CD4-positive, alpha-beta T cell treated with Interleukin-17A for 1 hour (primary cell): ENCODE measurements around the gene ARHGEF3.
"Not testable (repeated sequence)": the region's sequence is repeated elsewhere in the genome, so short reads cannot be mapped to it uniquely, and the experiment has no call there.

Source experiments
- DNase-seq: peaks from one replicate; pipeline ENCODE4 v3.0.0-alpha.2; 2020

The ARHGEF3 gene

DNA sequence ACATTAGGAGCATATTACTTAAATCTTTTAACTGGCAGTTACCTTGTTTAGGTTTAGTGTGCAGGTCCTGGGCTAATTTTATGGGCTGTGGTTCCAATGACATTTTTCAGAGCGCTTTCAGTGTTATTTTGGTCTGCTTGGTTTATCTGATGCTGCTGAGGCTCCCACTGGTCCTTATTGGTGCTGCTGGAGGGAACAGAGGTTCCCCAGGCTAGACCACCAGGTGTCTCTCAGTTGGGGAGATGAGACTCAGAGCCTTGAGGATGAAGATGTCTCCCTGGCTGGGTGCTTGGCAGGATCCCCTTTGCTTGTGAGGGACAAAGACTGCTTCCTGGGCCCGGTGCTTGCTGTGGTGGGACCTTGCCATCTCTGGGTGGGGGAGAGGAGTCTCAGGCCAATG, 90.4 kb downstream of the ARHGEF3 start:
- no peak for DNase-seq

DNA sequence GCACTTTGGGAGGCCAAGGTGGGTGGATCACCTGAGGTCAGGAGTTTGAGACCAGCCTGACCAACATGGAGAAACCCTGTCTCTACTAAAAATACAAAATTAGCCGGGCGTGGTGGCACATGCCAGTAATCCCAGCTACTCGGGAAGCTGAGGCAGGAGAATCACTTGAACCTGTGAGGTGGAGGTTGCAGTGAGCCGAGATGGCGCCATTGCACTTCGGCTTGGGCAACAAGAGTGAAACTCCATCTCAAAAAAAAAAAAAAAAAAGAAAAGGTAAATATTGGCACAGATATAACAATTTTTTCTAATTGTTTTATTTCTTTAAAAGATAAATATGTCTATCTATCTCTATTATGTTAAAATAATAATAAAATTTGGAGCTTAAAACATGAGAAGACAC, 94.3 kb downstream of the ARHGEF3 start:
- DNase-seq, result peak; percentile 44

DNA sequence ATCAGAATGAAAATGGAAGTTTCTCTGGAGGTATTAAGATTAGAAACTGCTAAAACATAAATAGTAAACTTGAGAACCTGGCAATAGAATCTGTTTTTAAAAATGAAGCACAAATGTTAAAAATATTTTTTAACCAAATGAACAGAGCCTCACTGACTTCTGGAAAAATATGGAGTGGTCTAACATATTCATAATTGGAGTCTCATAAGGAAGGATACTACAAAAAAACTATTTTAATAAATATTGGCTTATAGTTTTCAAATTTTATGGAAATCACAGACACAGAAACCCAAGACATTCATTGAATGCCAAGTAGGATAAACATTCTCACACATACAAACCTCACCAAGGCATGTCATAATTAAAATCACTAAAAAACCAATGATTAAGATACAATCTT, 95.1 kb downstream of the ARHGEF3 start:
- no peak for DNase-seq

DNA sequence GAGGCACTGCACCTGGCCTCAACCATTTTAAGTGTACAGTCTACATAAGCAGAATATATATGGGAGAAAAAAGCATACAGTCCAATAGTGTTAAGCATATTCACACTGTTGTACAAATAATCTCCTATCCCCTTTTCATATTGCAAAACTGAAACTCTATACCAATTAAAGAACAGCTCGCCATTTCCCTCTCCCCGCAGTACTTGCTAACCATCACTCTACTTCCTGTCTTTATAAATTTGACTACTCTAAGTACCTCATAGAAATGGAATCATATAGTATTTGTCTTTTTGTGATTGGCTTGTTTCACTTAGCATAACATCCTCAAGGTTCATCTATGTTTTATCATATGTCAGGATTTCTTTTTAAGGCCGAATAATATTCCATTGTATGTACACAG, 97.0 kb downstream of the ARHGEF3 start:
- no peak for DNase-seq

DNA sequence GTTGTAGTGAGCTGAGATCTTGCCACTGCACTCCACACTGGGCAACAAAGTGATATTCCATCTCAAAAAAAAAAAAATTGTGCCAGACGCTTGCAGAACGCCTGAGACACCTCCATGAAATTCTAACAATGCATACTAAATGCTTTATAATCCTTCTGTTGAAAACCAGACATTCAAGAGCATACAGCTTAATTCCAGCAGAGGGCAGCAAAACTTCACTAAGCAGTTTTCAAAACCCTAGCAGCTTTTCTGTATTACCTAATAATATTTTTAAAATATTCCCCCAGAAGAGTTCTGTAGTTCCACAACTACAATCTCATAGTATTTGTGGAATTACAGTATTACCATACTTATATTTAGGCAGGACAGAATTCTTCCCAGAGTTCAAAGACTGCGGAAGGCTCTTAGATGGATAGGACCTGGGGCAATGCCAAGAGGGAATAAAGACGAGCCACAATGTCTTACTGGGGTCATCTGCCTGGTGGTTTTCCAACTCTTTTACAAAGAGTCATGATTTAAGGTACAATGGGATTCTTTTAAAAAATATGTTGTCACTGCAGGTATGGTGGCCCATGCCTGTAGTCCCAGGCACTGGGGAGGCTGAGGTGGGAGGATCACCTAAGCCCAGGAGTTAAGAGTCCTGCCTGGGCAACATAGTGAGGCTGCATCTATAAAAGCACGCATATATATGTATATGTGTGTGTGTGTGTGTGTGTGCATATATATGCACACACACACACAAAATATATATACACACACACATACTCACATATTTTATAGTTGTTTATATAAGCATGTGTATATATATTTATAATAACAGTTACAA, 99.0 kb downstream of the ARHGEF3 start:
- peak; percentile 83 for DNase-seq

DNA sequence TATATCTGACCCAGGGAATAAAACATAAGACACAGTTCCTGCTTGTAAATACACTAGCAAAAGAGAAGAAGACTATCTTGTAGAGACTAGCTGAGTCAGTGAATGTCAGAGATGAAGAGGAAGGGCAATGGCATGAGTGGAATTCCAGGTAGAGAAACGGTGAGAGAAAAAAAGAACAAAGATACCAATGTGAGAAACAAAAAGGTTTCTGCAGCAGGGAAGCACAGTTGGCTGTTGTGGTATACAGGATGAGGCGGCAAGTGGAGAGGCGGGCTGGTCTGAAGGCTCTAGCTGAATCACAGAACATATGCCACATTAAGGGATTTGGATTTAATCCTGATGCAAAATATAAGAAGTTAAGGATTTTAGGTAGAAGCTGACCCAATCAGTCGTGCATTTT, 101.6 kb downstream of the ARHGEF3 start:
- DNase-seq, result no peak

DNA sequence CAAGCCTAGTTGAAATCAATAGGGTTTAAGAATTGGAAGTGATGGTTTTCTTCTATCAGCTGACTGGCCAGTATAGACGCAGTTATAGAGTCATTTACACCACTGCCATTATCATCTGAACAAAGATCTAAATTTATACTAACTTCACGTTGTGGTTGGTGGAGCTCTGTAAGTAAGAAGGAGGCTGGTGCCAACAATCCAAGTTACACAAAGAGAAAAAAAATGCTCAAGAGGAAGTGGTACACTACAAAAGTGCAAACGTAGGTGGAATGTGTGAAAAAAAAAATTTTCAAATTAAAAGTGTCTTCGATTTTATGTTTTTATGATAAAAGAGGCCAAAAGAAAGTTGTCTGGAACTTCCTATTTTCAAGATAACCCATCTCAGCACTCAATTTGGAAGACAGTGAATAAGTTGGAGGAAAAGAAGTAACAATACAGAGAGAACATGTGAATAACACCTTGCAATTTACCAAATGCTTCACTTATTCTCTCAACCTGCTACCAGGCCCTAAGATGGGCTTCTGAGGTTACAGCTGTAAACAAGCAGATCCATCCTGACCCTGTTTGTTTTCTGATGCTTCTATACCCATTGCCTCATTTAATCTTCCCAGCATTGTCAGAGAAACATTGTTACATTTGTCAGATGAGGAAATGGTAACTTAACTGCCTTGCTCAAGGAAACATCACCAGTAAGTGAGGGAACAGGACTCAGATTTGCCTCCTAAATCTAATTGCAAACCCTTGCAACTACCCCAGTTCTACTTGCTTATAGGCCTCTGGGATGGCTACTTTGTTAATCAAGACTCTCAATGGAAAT, 106.7 kb downstream of the ARHGEF3 start:
- DNase-seq, result peak; percentile 59

DNA sequence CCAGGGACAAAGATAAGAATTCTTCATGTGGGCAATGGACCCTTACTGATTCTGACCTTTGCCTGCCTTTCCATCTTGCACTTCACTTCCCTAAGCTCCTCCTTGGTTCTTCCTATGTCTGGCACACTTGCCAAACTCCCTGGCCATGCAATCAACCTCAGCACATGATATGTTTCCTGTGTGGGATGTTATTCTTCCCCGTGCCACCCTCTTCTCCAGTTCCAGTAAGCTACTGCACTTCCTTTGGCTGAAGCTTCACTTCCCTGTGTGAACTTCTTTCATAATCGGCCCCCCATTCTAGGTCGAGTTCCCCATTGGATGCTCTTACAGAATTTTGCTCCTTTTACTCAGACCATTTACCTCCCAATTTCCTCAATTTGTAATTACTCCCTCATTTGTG, 108.0 kb downstream of the ARHGEF3 start:
- DNase-seq, result peak; percentile 21

DNA sequence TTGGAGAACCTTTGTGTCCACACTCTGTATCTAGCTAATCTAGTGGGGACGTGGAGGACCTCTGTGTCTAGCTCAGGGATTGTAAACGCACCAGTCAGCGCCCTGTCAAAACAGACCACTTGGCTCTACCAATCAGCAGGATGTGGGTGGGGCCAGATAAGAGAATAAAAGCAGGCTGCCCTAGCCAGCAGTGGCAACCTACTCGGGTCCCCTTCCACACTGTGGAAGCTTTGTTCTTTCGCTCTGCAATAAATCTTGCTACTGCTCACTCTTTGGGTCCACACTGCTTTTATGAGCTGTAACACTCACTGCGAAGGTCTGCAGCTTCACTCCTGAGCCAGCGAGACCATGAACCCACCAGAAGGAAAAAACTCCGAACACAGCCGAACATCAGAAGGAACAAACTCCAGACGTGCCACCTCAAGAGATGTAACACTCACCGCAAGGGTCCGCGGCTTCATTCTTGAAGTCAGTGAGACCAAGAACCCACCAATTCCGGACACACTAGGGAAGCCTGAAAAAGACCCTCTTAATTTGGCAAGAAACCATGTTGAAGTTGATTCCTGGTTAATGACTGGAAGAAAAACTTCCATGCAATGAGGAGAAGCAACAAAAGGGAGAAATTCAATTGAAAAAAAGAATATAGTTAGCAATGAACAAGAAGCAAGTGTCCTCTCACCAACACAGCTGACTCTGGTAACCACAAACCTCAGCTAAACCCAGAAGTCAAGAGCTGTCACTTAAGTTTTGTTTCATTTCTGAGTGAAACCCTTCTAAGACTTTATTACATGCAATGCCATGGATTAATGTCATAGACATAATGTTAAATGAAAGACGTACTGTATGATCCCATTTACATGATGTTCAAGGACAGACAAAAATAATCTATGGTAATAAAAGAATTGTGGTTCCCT, 109.0 kb downstream of the ARHGEF3 start:
- DNase-seq, result peak; percentile 71

DNA sequence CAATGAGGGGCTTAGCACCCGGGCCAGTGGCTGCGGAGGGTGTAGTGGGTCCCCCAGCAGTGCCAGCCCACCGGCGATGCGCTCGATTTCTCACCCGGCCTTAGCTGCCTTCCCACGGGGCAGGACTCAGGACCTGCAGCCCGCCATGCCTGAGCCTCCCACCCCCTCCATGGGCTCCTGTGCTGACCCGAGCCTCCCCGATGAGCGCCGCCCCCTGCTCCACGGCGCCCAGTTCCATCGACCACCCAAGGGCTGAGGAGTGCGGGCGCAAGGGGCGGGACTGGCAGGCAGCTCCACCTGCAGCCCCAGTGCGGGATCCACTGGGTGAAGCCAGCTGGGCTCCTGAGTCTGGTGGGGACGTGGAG, 109.8 kb downstream of the ARHGEF3 start:
- not testable (repeated sequence) for DNase-seq

DNA sequence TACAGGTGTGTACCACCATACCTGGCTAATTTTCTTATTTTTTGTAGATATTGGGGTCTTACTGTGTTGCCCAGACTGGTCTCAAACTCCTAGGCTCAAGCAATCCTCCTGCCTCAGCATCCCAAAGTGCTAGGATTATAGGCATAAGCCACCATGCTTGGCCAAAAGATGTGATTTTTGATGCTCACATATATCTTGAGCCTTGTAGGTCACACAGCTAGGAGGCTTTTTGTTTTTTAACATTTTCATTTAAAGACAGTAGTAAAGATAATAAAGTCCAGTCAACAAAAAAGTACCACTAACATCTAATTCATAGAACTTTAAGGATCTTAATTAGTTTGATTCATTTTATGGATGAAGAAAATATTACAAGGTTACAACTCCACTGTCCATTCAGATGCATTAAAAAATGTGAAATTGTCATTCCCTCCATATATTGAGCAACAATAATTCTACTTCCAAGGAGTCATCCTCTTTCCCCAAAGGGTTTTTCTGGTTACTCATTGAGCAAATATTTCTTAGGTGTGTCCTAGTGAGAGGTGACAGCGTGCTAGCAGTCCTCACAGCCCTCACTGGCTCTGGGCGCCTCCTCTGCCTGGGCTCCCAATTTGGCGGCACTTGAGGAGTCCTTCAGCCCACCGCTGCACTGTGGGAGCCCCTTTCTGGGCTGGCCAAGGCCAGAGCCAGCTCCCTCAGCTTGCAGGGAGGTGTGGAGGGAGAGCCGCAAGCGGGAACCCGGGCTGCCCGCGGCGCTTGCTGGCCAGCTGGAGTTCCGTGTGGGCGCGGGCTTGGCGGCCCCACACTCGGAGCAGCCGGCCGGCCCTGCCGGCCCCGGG, 110.4 kb downstream of the ARHGEF3 start:
- DNase-seq, result no peak

DNA sequence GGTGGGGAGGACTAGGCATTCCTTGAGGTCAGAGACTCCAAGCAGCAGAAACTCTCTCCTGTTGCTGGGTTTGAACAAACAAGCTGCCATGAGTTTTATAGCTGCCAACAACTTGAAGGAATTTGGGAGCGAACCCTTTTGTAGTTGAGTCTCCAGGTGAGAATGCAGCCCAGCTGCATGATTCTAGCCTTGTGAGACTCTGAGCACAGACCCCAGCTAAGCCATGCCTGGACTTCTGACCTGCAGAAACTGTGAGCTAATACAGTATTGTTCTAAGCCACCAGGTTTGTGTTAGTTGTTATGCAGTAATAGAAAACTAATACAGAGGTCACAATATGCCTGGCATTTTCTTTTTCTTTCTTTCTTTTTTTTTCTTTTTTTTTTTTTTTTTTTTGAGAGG, 112.4 kb downstream of the ARHGEF3 start:
- DNase-seq, result no peak

DNA sequence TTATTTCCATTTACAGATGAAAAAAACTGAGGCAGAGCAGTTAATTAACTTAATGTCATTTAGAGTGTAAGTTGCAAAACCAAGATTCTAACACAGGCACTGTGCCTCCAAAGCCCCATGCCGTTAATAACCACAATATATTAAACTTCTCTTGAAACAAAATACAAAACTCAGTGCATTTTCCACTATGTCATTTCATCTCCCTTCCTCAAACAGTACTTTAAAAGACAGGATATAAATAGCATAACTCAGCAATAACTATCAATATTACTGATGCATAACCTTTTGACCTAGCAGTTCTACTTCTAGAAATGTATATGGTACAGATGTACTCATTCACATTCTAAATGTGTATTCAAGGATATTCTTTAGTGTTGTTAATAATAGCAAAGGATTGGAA, 113.6 kb downstream of the ARHGEF3 start:
- no peak for DNase-seq

DNA sequence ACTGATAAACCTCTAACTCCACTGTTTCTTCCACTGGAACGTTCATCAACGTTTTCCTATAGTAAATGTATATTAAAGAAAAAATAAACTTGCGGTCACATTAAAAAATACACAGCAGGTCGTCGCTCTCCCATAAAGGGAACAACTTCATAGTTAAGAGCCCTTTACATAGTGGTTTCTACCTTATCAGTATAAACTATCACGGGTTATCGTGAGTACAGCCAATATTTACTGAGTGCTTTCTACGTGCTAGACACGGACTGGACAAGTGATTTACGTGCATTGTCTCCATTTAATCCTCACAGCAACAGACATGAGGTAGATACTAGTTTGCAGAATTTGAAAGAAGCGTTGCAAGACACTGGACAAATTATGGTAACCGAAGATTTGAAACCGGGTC, 117.7 kb downstream of the ARHGEF3 start:
- no peak for DNase-seq

DNA sequence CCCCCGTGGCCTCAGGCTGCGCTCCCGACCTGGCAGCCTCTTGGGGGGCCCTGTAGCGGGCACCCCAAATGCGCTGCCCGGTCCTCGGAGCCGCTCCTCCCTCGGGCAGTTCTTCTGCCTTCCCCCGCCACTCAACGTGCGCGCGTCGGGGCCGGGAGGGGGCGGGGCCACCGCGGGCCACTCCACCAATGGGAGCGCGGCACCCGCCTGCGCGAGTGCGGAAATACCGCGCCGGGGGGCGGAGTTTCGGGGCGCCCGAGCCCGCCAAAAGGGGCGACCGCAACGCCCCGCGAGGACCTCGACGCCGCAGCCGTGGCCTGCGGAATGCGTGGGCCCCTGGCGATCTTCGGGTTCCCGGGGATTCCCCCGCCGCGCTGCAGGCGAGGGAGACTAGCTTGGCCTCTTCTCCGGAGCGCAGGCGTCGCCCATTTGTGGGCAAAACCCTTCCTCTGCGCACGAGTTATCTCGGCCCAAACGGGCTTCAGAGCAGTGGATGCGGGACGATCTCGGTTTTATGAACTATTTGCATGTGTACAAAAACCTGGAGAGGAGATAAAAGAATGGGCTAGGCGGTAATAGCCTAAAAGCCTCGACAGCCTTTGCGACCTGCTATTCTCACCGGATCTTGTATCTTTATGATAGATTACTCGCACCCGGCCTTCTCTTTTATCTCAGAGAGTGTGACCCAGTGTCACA, 118.5 kb downstream of the ARHGEF3 start, which contains the start of gene TASOR:
Gene TASOR (minus strand): TSS at position 144 of the 696 bp plus-strand sequence. CDS start 259 bp downstream, outside the sequence.
- DNase-seq, result peak; percentile 90

DNA sequence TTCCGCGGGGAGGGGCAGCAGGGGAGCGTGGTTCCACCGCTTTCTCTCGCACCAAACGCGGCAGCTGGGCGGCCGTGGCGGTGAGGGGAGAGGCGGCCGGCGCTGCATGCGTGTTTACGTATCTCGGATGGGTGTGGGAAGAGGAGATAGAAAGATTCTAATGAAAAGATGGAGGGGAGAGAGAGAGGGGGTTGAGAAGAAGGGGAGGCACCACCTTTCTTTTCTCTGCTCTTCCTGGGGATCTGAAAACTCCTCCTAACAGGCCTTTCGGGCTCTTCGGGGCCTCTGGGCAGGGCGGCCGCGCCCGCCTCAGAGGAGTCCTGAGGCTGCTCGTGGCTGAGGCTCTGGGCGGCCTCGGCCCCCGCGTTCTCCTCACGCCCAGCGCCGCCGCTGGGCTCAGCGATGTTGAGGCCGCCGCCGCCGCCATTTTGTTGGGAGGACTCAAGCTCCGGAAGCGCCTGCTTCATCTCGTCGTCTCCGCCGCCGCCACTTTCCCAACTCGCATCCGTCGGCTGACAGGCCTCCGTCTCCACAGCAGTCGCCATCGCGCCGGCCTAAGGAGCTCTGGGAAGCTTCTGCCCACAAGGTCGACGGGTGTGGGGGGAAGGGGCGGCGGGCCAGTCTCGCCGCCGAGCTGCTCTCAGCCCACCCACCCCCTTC, 119.2 kb downstream of the ARHGEF3 start:
- DNase-seq, result peak; percentile 78

DNA sequence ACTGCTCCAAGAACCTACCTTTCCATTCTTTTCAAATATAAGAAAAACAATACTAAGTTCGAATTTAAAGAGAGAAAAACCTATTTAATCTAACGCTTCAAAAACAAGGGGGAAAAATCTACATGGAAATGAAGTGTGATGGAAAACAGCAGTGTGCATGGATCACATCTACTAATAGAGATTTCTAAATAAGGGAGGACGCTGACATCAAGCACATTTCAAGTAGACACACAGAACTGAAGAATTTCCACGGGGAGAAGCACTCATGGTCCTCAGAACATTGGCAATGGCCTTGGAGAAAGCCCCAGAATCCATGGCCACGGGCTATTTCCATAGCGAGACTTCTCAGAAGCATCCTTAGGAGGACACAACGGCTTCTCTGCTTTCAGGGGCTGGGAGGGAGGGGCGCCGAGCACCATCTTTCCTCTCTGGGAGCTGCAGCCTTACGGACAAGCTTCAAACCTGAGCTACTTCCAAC, 119.7 kb downstream of the ARHGEF3 start:
- no peak for DNase-seq

DNA sequence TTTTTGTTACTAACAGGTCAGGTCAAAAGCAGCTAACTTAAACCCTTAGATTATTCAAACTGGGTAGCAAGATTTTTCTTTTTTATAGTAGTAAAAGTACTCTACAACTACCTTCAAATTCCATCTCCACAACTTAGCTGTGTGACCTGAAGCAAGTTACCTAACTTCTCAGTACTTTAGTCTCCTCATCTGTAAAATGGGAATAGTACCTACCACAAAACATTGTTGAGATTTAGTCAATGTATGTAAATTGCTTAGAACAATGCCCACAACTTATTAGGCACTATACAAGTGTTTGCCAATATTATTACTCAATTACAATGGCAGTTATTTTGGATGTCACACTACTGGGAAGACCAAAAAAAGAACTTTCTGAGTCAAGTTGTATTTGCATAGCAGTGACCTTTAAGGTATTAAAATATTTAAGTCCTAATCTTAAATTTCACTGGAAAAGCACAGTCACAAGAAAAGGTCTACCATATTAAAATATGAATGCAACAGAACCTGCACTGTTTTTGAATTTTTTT, 121.6 kb downstream of the ARHGEF3 start:
- no peak for DNase-seq
